Suprapubic skin (tissue), 4 donors: ENCODE data around the gene NIM1K.

Experiments used
- POLR2A ChIP-seq, 2 donors: fragments of 450-650 bp; IDR thresholded peaks; one replicate each; pipeline ENCODE4 v1.6.1; 2017; ENCODE audit warnings: antibody characterized with exemption in 2 of 2, mild to moderate bottlenecking in 2 of 2, moderate library complexity in 2 of 2
- POLR2AphosphoS5 ChIP-seq, 3 donors: sonication (generic); formaldehyde crosslinking; IDR thresholded peaks; one replicate each; pipeline ENCODE4 v1.6.1; 2017; ENCODE audit warnings: antibody characterized with exemption in 3 of 3
- TF ChIP-seq, protein P1 (sequence below), 2 donors: fragments of 200-600 bp in 1 of 2; fragments of 450-650 bp in 1 of 2; sonication (generic) in 1 of 2; IDR thresholded peaks; one replicate each; pipeline ENCODE4 v1.5.1; 2016 to 2019; ENCODE audit warnings: antibody characterized with exemption in 2 of 2, mild to moderate bottlenecking in 1 of 2, moderate library complexity in 1 of 2

DNA sequence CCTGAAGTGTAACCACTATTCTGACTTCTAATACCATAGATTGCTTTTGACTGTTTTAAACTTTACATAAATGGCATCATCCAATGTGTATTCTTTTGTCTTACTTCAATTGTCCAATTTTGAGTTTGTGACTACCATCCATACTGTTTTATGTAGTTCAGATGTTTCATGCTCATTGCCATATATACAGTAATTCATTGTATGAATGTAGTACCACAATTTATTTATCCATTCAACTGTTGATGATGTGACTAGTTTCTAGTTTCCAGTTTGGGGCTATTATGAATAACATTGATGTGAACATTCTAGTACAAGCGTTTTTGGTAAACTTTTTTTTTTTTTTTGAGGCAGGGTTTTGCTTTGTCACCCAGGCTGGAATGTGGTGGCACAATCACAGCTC, 66.1 kb downstream of the NIM1K start:
- TF ChIP-seq POLR2AphosphoS5 (IDR thresholded peaks at IDR 0.05): no peak
- TF ChIP-seq, protein P1, sequence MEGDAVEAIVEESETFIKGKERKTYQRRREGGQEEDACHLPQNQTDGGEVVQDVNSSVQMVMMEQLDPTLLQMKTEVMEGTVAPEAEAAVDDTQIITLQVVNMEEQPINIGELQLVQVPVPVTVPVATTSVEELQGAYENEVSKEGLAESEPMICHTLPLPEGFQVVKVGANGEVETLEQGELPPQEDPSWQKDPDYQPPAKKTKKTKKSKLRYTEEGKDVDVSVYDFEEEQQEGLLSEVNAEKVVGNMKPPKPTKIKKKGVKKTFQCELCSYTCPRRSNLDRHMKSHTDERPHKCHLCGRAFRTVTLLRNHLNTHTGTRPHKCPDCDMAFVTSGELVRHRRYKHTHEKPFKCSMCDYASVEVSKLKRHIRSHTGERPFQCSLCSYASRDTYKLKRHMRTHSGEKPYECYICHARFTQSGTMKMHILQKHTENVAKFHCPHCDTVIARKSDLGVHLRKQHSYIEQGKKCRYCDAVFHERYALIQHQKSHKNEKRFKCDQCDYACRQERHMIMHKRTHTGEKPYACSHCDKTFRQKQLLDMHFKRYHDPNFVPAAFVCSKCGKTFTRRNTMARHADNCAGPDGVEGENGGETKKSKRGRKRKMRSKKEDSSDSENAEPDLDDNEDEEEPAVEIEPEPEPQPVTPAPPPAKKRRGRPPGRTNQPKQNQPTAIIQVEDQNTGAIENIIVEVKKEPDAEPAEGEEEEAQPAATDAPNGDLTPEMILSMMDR (IDR thresholded peaks at IDR 0.05): no peak
- no peak for TF ChIP-seq POLR2A (IDR thresholded peaks at IDR 0.05)
